GM21576 (cell line): Measurements from ENCODE around the gene DCDC1.

Source experiments
- ATAC-seq: cut with Tn5 transposase; IDR thresholded peaks from one replicate; pipeline ENCODE4 v1.9.1; 2021; ENCODE audit warnings: mild to moderate bottlenecking, moderate library complexity; ENCODE audit not compliant: unreplicated experiment

Gene DCDC1

DNA sequence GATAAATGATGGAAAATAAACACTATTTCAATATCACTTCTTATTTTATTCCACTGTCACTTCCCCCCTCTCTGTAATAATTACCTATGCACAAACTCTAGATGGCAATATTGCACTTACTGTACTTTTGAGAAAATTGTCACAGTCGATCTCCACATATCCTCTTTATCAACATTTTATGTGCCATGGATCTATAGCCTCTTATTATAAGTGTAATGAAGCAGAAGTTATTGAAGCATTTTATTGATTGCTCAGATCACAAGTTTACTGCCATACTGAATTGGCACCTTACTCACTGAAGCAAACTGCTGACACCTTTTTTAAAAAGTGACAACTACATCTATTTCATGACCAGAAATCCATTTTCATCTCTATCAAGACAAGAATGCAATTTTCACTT lies 133.4 kb downstream of the DCDC1 start:
- ATAC-seq = no peak

DNA sequence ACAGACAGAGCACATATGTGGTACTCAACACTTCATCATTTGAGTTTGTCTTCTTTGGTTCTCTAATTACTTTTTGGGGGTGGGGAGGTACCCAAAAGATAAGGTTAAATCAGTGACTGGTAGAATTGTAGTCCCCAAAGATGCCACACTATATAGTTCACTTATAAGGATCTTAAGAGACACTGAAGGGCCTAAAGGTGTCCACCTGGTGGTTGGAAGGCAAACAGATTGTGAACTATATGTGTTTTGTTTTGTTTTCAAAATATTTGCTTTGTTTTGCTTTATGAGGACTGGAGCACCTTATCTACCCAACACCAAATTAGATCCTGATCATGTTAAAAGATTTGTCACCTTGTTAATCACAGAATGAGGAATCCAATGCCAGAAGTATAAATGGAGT lies 136.1 kb downstream of the DCDC1 start:
- ATAC-seq = no peak

DNA sequence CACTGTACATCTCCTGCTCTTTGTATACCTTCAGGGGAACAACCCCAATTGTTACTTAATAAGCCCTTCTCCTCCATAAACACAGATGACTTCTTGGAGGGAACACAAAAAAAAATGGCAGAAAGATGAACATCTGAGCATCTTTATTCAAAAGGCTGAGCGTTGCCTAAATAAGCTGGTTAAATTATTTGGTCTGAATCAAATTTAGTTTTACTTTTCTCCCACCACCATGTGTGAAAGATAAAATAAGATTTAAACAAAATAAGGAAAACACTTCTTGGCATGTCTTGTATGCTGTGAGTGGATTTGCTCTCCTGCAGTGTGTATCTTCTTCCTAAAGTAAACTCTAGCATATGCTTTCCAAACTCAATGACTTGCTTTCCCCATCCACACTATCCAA lies 137.9 kb downstream of the DCDC1 start:
- no peak for ATAC-seq

DNA sequence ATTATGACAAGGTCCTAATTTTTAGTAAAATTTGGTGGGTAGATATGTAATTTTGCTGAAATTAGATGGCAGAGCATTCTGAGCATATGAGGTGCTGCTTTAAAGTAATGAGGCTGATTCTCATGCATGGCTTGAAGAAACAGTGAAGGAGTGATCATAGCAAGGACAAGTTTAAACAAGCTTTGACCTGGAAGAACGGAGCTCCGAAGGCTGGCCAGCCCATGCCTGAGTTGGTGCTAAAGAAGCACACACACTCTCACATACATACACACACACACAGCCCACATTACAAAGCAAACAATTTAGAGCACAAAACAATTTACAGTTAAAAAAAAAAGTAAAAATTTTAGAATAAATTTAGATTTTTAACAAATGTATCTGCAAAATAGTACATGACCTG lies 150.7 kb downstream of the DCDC1 start:
- ATAC-seq = no peak

DNA sequence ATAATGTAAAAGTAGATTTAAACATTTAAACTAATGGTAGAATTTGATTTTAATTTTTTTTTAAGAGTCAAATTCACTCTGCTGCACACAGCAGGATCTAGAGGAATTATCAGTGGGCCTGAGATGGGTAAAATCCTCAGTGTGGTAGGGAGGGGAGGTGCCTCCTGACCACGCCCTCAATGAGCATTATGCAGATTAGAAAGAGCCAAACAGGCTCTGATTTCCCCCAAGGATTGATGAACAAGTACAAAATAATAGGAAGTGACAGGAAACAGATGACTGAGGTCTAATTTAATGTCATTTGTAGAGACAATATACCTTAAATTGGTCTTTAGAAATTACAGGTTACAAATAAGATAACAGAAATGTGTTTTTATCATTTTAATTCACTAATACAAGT lies 155.2 kb downstream of the DCDC1 start:
- no peak for ATAC-seq

DNA sequence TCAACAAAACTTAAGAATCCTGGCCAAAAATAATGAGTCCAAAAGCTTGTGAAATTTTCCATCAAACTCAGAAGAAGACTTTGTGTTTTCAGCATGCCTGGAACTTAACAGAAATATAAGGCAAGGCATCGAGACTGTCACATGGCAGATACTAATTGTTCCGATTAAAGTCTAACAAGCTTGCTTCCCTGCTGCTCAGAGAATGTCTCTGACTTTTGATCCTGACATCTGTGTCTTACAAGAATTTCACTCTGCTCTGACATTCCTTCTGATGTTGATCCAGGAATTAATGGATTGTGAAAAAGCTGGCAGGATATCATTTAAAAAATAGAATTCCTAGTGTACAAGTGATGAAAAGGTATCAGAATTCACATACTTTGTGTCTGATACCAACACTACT lies 170.2 kb downstream of the DCDC1 start:
- ATAC-seq = no peak

DNA sequence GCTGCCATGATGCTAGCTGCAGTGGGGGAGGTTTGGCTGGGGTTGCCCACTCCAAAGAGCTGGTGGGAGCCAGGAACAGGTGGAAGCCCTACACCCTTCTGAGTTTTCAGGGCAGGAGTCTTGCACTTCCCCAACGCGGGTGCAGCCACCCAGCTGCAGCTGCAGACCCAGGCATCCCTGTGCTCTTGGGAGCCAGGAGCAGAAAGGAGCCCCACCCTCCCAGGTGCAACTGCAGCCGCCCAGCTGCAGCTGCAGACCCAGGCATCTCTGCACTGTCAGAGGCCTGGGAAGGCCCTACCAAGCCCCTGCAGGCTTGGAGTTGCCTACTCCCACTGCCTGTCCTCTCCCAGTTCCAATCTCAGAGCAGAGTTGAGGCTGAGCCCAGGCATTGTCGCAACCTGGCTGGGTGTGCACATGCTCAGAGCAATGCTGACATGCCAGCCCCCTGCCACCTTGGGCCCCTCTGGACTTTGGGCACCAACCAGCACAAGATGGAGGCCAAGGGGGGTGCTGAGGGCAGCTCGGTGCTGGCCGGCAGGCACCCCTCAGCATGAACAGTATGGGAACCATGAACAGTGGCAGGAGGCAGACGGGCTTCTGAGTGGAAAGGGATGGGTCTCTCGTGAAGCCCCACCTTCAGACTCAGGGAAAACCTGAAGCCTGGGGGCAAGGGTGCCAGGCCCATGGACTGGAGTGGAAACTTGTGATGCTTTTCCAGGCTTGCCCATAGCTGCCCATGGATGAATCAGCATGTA lies 195.4 kb downstream of the DCDC1 start:
- ATAC-seq = no peak

DNA sequence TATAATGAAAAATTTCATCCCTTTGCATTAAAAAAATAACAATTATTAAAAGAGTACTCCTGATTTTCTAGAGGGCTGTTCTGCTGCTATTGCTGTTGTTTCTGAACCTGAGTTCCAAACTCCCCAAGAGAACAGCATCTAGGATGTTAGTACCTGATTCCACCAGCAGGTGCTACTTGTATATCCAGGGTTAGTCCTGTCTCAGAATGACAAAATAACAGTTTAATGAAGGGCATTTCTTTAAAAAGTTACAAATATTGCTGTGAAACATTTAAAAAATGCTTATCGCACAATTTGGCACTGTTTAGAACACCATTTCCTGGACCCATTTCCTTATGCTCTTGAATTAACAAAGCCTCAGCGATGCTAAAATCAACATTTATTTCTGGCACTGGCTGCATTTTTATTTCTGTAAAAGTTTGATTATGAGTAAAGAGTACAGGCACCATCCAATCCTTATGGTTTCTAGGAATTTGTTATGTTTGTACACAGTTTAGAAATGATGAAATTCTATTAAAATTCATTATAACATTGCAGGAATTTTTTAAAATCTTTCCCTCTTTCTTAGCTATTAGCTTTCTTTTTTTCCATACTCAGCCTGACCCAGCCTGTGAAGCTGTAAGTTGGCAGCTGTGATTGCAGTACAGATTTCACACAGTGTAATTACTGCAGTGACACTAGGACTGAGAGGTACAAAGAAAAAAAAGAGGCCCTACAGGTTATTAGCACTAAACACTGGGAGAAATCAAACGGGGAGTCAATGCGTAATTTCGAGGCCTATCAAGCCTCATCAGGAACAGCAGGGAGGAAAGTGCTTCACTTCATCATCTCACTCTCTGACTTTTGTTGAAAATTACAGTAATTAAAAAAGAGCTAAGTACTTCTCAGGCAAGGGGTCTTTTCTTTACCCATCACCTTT lies 208.8 kb downstream of the DCDC1 start:
- peak; percentile 55 for ATAC-seq

DNA sequence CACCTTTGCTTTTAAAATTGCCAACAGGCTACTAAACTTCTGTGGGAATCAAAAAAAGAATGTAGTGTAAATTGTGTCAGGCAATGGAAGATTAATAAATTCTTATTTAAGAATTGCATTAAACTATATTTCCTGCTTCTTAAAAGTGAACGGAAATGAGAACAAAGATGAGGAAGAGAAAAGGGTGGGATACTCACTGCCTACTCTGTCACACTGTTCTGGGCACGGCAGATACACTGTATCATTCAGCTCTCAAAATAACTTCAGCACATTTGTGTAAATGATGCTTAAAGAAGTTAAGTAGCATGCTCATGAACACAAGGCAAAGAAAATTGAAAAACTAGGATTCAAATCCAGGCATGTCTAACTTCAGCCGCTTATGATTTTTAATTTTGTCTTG lies 218.7 kb downstream of the DCDC1 start:
- ATAC-seq = no peak

DNA sequence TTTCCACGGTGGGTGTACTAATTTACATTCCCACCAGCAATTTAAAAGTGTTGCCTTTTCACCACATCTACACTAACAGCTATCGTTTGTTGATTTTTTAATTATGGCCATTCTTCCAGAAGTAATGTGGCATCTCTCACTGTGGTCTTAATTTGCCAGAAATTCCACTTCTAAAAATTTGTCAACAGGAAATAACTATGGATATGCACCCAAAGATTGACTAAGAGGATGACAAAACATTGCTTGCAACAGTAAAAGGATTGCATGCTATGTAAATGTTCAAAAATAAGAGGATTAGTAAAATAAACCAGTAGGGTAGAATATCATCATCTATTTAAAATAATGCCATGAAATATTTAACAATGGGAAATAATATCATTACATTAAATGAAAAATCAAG lies 219.5 kb downstream of the DCDC1 start:
- no peak for ATAC-seq

DNA sequence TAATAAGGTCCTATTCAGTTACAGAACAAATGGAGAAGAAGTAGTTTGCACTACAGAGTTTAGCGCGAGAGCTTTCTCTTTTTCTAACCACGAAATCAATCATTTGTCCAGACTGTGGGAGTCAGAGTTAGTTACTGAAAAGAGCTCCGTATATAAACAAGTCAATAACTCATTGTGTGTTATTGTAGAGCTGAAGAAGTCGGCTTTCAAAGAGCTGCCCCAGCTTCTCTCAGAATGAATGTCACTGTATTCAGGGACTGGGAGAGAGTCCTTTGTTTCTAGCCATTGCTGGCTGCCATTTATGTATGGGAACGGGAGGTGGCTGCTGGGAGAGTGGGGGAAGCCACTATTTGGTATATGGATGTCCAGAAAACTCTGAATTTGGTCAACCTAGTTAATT lies 227.8 kb downstream of the DCDC1 start:
- ATAC-seq = no peak

DNA sequence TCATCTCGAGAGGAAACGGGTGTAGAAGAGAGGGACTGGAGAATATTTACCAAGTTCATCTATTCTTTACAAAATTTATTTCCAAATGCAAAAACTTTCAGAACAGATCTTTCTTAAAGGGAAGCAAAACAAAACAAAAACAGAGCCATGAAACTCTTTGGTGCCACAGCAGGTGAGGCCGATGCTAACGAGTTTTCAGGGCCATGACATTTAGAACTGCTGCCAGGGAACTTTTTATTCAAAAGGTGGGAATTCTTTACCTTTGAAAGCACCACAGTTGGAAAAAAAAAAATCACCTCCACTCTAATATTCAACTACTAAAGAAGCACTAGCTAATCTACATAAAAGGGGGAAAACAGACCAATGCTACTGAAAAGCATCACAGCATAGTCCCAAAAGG lies 230.1 kb downstream of the DCDC1 start:
- no peak for ATAC-seq

DNA sequence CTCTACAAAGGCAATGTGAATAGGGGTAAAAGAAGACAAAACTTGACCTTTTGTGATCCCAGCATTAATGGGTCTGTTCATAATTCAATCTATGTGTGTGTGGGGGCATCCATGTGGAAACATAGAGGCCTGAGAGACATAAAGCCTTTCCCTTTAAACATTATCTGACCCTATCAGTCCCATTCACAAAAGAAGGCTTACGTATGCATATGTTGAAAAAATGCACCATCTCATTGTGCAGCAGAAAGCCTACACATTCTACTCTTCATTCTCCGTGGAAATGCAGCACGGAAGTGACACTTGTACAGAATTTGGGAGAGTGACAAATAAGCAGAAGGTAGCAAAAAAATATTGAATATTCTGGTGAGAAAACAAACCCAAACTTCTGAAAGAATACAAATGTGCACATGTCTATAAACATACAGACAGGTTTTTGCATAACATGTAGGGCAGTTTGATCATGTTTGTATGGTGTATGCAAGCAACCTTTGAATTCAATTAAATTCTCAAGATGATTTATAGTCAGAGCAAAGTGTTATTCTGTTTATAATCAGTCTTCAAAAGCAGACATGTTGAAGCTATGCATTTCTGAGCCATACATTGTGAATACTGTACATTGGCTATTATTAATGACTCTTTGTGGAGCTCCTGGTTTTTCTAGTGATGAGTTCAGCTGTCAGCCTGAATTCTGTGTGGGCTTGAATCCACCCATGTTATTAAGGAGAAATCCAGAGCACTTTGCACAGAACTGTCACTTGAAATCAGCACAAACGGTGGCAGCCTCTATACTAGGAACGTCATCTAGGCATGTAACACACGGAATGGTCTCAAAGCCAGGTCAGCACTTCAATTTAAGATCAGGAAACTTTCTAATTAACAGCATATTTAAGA lies 236.8 kb downstream of the DCDC1 start:
- ATAC-seq = no peak

DNA sequence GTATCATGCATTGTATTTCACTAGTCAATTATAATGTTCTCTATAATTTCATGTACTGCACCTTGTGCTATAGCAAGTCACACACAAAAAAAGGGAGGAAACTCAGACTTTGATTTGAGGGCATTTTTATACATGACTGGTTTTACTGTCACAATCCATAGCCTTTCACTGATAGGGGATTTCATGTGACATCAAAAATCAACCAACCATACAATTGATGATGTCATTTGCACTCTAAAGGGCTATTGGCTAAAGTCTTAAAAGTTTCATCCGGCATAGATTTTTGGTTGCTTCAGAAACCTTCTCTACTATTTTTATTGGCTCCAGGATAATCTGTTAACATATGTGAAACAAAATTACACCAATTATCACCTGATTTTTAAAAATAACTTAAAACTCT lies 237.8 kb downstream of the DCDC1 start:
- no peak for ATAC-seq

DNA sequence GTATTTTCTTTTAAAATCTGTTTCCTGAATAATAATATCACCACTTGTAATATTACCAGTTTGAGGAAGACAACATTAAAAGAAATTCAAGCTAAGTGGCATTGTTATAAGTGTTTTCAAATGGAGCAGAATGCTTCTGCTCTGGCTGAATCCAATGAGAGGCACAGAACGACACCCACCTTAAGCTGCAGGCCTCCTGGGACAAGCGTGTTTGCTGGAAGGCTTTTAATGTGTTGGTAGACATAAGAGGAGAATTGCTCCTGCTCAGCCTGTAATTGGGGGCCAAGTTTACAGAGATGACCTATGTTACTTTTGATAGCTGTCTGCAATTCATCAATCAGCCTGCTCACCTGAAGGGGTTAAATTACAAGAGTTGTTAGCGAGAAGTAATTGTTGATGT lies 242.2 kb downstream of the DCDC1 start:
- ATAC-seq = no peak

DNA sequence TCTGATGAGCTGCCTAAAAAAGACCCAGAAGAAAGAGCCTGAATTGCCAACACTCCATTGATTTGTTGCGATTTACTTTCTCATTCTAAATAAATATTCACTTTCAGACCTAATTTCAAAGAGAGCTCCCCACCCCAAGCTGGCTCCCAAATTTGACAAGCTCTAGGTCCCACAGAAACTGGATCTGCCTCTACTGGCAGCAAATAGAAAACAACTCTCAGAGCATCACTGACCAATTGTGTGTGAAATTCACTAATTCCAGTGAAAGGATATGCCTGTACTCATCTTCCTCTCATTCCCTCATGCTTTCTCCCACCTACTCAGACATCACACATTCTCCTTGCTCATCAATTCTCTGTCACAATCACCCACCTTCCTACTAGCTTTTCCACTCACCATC lies 249.1 kb downstream of the DCDC1 start:
- no peak for ATAC-seq

DNA sequence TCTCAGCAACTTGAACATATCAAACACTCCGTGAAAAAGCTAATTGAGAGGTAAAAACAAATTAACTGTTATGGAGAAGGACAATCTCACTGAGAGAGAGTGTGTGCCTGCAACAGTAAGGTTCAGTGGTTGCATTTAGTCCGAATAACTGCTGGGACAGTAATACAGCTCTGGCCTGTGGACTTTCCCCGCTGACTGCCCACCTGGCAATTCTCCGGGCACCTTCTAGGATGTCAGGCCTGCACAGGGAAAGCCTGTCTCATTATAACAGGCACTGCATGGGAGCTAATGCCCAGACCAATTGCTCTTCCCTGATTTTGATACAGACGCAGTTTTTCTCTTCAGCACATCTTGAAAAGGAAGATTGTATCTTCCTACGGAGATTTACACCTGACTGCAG lies 251.0 kb downstream of the DCDC1 start:
- ATAC-seq = no peak

DNA sequence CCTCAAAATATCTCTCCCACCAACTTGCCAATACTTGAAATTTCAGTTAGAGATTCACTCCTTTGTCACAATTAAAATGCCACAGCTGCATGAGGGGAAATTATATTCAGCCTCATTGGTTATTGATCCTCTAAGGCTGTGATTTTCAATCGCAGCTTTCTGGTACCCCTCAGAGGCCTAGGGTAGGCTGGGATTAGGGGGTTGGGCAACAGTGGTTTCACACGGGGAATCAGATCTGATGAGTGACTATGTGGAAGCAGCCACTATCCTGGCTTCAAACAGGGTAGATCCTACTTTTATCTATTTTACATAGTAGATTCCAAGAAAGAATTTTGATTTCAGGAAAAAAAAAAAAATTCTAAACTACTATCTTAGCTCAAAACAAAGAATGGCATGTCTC lies 252.5 kb downstream of the DCDC1 start:
- no peak for ATAC-seq

DNA sequence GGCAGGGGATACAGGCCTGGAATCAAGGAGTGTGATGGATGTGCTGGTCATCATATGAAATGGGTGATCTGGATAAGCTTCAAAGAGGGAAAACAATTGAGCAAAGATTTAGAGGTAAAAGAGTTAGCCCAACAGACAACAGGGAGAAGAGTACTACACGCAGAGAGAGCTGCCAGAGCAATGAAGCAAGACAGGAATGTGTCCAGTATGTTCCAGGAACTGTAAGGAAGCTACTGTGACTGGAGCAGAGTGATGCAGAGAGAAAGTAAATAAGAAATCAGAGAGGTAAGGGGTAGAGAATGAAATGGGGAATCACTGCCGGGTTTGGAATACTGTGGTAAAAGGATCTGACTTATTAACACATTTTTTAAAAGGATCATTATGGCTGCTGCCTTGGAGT lies 255.1 kb downstream of the DCDC1 start:
- no peak for ATAC-seq

DNA sequence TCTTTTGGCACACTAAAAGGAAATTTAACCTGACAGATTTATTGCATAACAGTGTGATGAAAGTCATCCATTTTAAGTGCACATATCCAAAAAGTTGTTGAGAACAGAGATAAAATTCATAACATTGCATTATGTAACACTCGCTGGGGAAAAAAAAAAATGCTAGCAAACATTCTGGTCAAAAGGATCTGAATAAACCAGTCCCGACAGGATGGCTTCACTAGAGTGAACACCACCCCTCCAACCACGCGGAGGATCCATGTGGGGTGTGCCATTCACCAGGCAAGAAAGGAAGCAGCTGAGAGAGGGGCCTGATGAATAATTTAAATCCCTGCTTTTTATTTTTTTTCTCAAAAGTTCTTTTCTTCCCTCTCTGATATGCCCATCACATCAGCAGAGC lies 258.7 kb downstream of the DCDC1 start:
- ATAC-seq = no peak

DNA sequence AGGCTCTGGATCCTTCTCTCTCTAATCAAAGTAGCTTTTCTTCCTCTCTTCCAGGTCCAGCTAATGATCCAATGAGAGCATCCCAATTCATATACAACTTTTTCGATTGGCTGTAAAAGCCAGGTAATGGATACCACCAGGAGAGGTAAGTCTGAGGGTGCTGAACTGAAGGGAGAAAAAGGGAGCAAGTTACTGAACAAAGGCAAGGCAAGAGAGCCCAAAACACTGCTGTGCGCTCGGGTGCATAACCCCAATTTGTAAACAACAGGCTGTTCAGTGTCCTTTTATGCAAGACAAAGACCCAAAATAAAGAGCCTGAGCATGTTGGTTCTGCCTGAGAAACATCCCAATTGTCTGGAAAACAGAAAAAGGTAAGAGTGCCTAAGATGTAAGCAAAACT lies 260.1 kb downstream of the DCDC1 start:
- no peak for ATAC-seq
